Measurements from ENCODE around the gene ARHGEF10L. TPM values are rescaled to one million over a fixed set of nuclear protein-coding genes. Genes with fewer than 3 reads are reported as not detected.
A peak's percentile ranks its signal among the peaks of the same experiment; 100 is the strongest.

The ARHGEF10L gene
- total RNA-seq, 2 donors from 2014 or later, result 226 to 301 TPM

GRCh38 chr1:17579951-17580939 is 40.7 kb downstream of the ARHGEF10L start:
- no peaks in the 10 kb centered on the region for H3K9me3 ChIP-seq
- peaks cover 36 to 90% of the 10 kb centered on the region in 2 donors for H3K4me1 ChIP-seq (ENCODE audit: control insufficient read depth in 1 of 2, low read depth in 2 of 2)
- peaks cover 3% of the 10 kb centered on the region for H3K36me3 ChIP-seq
- H3K4me3 ChIP-seq, result no peak overlapping the region
- no peak for ATAC-seq (ENCODE audit: insufficient number of reproducible peaks, low FRiP score, low read depth)
- no peaks in the 10 kb centered on the region for H3K27me3 ChIP-seq (replicated peaks; ENCODE audit: insufficient read depth)
- TF ChIP-seq CTCF (IDR thresholded peaks at IDR 0.05), result no peak
- DNase-seq (ENCODE audit: low spot score), result no peak
- peak overlapping the region; percentile 89 to 99 for H3K27ac ChIP-seq

GRCh38 chr1:17581389-17582123 is 42.1 kb downstream of the ARHGEF10L start:
- no peak overlapping the region for H3K4me3 ChIP-seq
- peak overlapping the region; percentile 72 to 99 for H3K27ac ChIP-seq
- no peaks in the 10 kb centered on the region for H3K27me3 ChIP-seq (replicated peaks; ENCODE audit: insufficient read depth)
- H3K36me3 ChIP-seq, result peaks cover 3% of the 10 kb centered on the region
- DNase-seq (ENCODE audit: low spot score) (no peak), ATAC-seq (ENCODE audit: insufficient number of reproducible peaks, low FRiP score, low read depth) (no peak)
- H3K4me1 ChIP-seq (ENCODE audit: control insufficient read depth in 1 of 2, low read depth in 2 of 2), result peaks cover 45 to 90% of the 10 kb centered on the region in 2 donors
- TF ChIP-seq CTCF (IDR thresholded peaks at IDR 0.05), result no peak
- H3K9me3 ChIP-seq, result no peaks in the 10 kb centered on the region

- Histone ChIP-seq H3K4me1 (ENCODE audit: control insufficient read depth in 1 of 2, low read depth in 2 of 2) (peaks cover 51 to 90% of the 10 kb centered on the region in 2 donors), H3K27me3 (replicated peaks; ENCODE audit: insufficient read depth) (no peaks in the 10 kb centered on the region), H3K36me3 (peaks cover 3% of the 10 kb centered on the region), H3K9me3 (no peaks in the 10 kb centered on the region), H3K27ac (peak overlapping the region; percentile 72 to 99), H3K4me3 (no peak overlapping the region)
- TF ChIP-seq CTCF (IDR thresholded peaks at IDR 0.05), result no peak
- DNase-seq (ENCODE audit: low spot score), result no peak
- no peak for ATAC-seq (ENCODE audit: insufficient number of reproducible peaks, low FRiP score, low read depth)
Measured at GRCh38 chr1:17582124-17582774, 42.8 kb downstream of the ARHGEF10L start.

DNA sequence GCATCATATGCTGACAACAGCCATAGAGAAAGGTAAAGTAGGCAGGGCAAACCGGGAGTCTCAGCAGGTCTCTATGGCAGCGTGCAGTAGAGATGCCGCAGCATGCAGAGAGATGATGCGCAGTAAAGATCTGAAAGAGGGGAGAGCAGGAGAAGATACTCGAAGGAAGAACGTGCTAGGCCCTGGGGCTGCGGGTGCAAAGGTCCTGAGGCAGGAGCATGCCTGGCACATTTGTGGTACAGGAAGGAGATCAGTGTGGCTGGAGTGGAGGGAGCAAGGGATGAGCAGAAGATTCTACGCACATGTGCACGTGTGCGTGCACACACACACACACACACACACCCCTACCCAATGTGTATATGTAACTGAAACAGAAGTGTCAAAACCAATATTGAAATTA is 45.0 kb downstream of the ARHGEF10L start:
- ATAC-seq (ENCODE audit: insufficient number of reproducible peaks, low FRiP score, low read depth), result no peak
- TF ChIP-seq CTCF (IDR thresholded peaks at IDR 0.05), result no peak
- H3K27ac ChIP-seq, result peak overlapping the region; percentile 72 to 99
- DNase-seq (ENCODE audit: low spot score), result no peak
- no peak overlapping the region for H3K4me3 ChIP-seq
- no peaks in the 10 kb centered on the region for H3K9me3 ChIP-seq
- H3K4me1 ChIP-seq (ENCODE audit: control insufficient read depth in 1 of 2, low read depth in 2 of 2), result peaks cover 62 to 90% of the 10 kb centered on the region in 2 donors
- peaks cover 3% of the 10 kb centered on the region for H3K36me3 ChIP-seq
- H3K27me3 ChIP-seq (replicated peaks; ENCODE audit: insufficient read depth), result no peaks in the 10 kb centered on the region

Data from thoracic aorta (tissue), 2 donors.